ENCODE measurements around the gene CDH23.

Gene CDH23

DNA sequence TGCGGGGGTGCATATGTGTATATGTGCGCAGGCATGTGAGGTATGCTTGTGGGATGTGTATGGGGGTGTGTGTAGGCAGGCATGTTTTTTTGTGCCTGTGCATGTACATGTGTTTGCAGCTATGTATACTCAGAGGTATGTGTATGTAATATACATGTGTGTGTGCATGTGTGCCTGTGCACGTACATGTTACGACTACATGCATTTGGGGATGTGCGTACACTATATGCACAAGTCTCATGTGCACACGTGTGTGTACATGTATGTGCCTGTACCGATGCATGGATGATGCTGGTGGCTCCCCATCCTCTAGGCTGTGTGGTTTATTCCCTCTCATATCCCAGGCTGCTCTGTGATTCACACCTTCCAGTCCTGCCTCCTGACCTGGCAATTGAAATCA is 253.7 kb downstream of the CDH23 start:
- H3K4me2 ChIP-seq (ENCODE audit: low read depth, low read length): no peak overlapping the region
- DNase-seq: no peak
- no peak overlapping the region for H3K4me3 ChIP-seq (ENCODE audit: low read length)

DNA sequence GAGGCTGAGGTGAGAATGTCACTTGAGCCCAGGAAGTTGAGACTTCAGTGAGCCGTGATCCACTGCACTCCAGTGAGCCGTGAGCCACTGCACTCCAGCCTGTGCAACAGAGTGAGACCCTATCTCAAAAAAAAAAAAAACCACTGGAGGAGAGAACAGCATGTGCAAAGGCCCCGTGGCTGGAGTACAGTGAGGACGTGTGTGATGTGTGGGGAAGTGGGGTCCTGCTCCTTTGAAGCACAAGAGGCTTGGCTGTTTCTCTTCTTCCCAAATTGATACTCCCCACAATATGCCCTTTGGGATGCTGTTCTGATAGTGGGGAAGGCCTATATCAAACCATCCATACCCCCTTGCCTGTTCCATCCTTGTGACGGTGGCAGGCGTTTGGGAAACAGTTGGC is 254.7 kb downstream of the CDH23 start:
- H3K4me3 ChIP-seq (ENCODE audit: low read length): no peak overlapping the region
- H3K36me3 ChIP-seq (replicated peaks; ENCODE audit: insufficient read depth, low read length): no peaks in the 10 kb centered on the region
- TF ChIP-seq EZH2phosphoT487 (IDR thresholded peaks at IDR 0.05; ENCODE audit: low read length) (no peak), EZH2 (optimal IDR thresholded peaks at IDR 0.05; ENCODE audit: low read depth, low read length) (no peak)
- TF ChIP-seq, protein P1, sequence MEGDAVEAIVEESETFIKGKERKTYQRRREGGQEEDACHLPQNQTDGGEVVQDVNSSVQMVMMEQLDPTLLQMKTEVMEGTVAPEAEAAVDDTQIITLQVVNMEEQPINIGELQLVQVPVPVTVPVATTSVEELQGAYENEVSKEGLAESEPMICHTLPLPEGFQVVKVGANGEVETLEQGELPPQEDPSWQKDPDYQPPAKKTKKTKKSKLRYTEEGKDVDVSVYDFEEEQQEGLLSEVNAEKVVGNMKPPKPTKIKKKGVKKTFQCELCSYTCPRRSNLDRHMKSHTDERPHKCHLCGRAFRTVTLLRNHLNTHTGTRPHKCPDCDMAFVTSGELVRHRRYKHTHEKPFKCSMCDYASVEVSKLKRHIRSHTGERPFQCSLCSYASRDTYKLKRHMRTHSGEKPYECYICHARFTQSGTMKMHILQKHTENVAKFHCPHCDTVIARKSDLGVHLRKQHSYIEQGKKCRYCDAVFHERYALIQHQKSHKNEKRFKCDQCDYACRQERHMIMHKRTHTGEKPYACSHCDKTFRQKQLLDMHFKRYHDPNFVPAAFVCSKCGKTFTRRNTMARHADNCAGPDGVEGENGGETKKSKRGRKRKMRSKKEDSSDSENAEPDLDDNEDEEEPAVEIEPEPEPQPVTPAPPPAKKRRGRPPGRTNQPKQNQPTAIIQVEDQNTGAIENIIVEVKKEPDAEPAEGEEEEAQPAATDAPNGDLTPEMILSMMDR (IDR thresholded peaks at IDR 0.05; ENCODE audit: low read length): no peak
- H3K4me2 ChIP-seq (ENCODE audit: low read depth, low read length): no peak overlapping the region
- H3K9ac ChIP-seq (ENCODE audit: low read length): no peak overlapping the region
- no peaks in the 10 kb centered on the region for H3F3A ChIP-seq (ENCODE audit: insufficient read depth, low read length)
- H3K79me2 ChIP-seq (ENCODE audit: low read length): no peaks in the 10 kb centered on the region
- H3K27me3 ChIP-seq (replicated peaks; ENCODE audit: insufficient read depth, low read length): peaks cover 20% of the 10 kb centered on the region
- no peaks in the 10 kb centered on the region for H3K9me2 ChIP-seq (replicated peaks; ENCODE audit: insufficient read depth, low read length)
- no peaks in the 10 kb centered on the region for H3K4me1 ChIP-seq (ENCODE audit: low read length)
- H4K20me1 ChIP-seq (ENCODE audit: insufficient read depth, low read length): no peaks in the 10 kb centered on the region
- H3K9me3 ChIP-seq (replicated peaks; ENCODE audit: insufficient read depth, low read length): no peaks in the 10 kb centered on the region
- H2AFZ ChIP-seq (ENCODE audit: low read length): no peak overlapping the region
- no peak for DNase-seq
- H3K27ac ChIP-seq (ENCODE audit: low read length): no peak overlapping the region

More for the DNA sequence above, 253.7 kb downstream of the CDH23 start:
- Histone ChIP-seq H2AFZ (ENCODE audit: low read length) (no peak overlapping the region), H3K9me3 (replicated peaks; ENCODE audit: insufficient read depth, low read length) (no peaks in the 10 kb centered on the region), H3F3A (ENCODE audit: insufficient read depth, low read length) (no peaks in the 10 kb centered on the region), H3K9me2 (replicated peaks; ENCODE audit: insufficient read depth, low read length) (no peaks in the 10 kb centered on the region), H4K20me1 (ENCODE audit: insufficient read depth, low read length) (no peaks in the 10 kb centered on the region), H3K79me2 (ENCODE audit: low read length) (no peaks in the 10 kb centered on the region), H3K9ac (ENCODE audit: low read length) (no peak overlapping the region), H3K36me3 (replicated peaks; ENCODE audit: insufficient read depth, low read length) (no peaks in the 10 kb centered on the region), H3K27ac (ENCODE audit: low read length) (no peak overlapping the region), H3K4me1 (ENCODE audit: low read length) (no peaks in the 10 kb centered on the region), H3K27me3 (replicated peaks; ENCODE audit: insufficient read depth, low read length) (peaks cover 29% of the 10 kb centered on the region)
- TF ChIP-seq, protein P1 (IDR thresholded peaks at IDR 0.05; ENCODE audit: low read length): no peak
- TF ChIP-seq EZH2 (optimal IDR thresholded peaks at IDR 0.05; ENCODE audit: low read depth, low read length) (no peak), EZH2phosphoT487 (IDR thresholded peaks at IDR 0.05; ENCODE audit: low read length) (no peak)

DNA sequence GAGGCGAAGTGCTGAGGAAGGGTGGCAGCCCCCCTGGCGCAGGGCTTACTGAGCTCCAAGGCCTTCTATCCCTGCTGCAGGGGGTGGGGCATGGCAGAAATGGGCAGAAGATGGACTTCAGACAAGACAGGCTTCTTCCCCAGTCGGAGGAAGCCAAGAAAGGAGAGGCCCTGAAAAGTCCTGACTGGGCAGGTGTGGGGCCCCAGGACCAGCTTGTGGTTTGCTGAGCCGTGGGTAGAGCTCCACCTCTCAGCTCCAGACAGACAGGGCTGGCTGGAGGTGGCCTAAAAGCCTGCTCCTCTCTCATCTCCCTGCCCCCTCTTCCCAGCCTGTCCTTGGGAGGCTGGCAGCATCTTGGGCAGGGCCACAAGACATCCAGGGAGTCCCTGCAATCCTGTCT is 255.2 kb downstream of the CDH23 start:
- Histone ChIP-seq H3K27ac (ENCODE audit: low read length) (no peak overlapping the region), H4K20me1 (ENCODE audit: insufficient read depth, low read length) (no peaks in the 10 kb centered on the region), H3K9ac (ENCODE audit: low read length) (no peak overlapping the region), H3K27me3 (replicated peaks; ENCODE audit: insufficient read depth, low read length) (peaks cover 15% of the 10 kb centered on the region), H3K79me2 (ENCODE audit: low read length) (no peaks in the 10 kb centered on the region), H3K4me2 (ENCODE audit: low read depth, low read length) (no peak overlapping the region), H3K9me2 (replicated peaks; ENCODE audit: insufficient read depth, low read length) (no peaks in the 10 kb centered on the region), H3K4me3 (ENCODE audit: low read length) (no peak overlapping the region), H2AFZ (ENCODE audit: low read length) (no peak overlapping the region), H3F3A (ENCODE audit: insufficient read depth, low read length) (no peaks in the 10 kb centered on the region), H3K9me3 (replicated peaks; ENCODE audit: insufficient read depth, low read length) (no peaks in the 10 kb centered on the region), H3K4me1 (ENCODE audit: low read length) (no peaks in the 10 kb centered on the region), H3K36me3 (replicated peaks; ENCODE audit: insufficient read depth, low read length) (no peaks in the 10 kb centered on the region)
- TF ChIP-seq, protein P1 (IDR thresholded peaks at IDR 0.05; ENCODE audit: low read length): no peak
- TF ChIP-seq EZH2phosphoT487 (IDR thresholded peaks at IDR 0.05; ENCODE audit: low read length): no peak
- no peak for TF ChIP-seq EZH2 (optimal IDR thresholded peaks at IDR 0.05; ENCODE audit: low read depth, low read length)
- DNase-seq: no peak

Measured in MM.1S (cell line).